ENCODE measurements around the gene DGKI.

GRCh38 chr7:137728426-137728825 lies 118.3 kb downstream of the DGKI start:
- TF ChIP-seq REST (IDR thresholded peaks at IDR 0.05) (no peak), SP1 (IDR thresholded peaks at IDR 0.05) (no peak)
- TF ChIP-seq, protein P1, sequence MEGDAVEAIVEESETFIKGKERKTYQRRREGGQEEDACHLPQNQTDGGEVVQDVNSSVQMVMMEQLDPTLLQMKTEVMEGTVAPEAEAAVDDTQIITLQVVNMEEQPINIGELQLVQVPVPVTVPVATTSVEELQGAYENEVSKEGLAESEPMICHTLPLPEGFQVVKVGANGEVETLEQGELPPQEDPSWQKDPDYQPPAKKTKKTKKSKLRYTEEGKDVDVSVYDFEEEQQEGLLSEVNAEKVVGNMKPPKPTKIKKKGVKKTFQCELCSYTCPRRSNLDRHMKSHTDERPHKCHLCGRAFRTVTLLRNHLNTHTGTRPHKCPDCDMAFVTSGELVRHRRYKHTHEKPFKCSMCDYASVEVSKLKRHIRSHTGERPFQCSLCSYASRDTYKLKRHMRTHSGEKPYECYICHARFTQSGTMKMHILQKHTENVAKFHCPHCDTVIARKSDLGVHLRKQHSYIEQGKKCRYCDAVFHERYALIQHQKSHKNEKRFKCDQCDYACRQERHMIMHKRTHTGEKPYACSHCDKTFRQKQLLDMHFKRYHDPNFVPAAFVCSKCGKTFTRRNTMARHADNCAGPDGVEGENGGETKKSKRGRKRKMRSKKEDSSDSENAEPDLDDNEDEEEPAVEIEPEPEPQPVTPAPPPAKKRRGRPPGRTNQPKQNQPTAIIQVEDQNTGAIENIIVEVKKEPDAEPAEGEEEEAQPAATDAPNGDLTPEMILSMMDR (IDR thresholded peaks at IDR 0.05; ENCODE audit: low read depth, low read length, missing input control), result no peak
